Measurements from ENCODE around the gene HECTD3.

The HECTD3 gene

GRCh38 chr1:45010855-45011811, at the start of gene HECTD3:
Gene HECTD3 (minus strand): TSS chr1:45011324. CDS start chr1:45011257, 67 bp downstream.
- peak; percentile 61 for DNase-seq (ENCODE audit: low read depth)

- DNase-seq (ENCODE audit: low read depth): no peak
Measured at GRCh38 chr1:45059829-45060228, 48.7 kb upstream of the HECTD3 start.

- no peak for DNase-seq (ENCODE audit: low read depth)
Measured at GRCh38 chr1:45057542-45057941, 46.4 kb upstream of the HECTD3 start.

- no peak for DNase-seq (ENCODE audit: low read depth)
Measured at GRCh38 chr1:45051005-45051772, 40.1 kb upstream of the HECTD3 start.

GRCh38 chr1:45047032-45047431, 35.9 kb upstream of the HECTD3 start:
- no peak for DNase-seq (ENCODE audit: low read depth)

GRCh38 chr1:45044916-45045315, 33.8 kb upstream of the HECTD3 start:
- no peak for DNase-seq (ENCODE audit: low read depth)

GRCh38 chr1:45043094-45043493, 32.0 kb upstream of the HECTD3 start:
- DNase-seq (ENCODE audit: low read depth): no peak

- DNase-seq (ENCODE audit: low read depth): no peak
Measured at GRCh38 chr1:45040297-45040696, 29.2 kb upstream of the HECTD3 start.

GRCh38 chr1:45038661-45039364, 27.7 kb upstream of the HECTD3 start:
- DNase-seq (ENCODE audit: low read depth): no peak

GRCh38 chr1:45038240-45038639, 27.1 kb upstream of the HECTD3 start:
- DNase-seq (ENCODE audit: low read depth): no peak

- DNase-seq (ENCODE audit: low read depth): no peak
Measured at GRCh38 chr1:45037456-45037855, 26.3 kb upstream of the HECTD3 start.

- DNase-seq (ENCODE audit: low read depth): no peak
Measured at GRCh38 chr1:45035631-45036301, 24.6 kb upstream of the HECTD3 start.

GRCh38 chr1:45033356-45033755, 22.2 kb upstream of the HECTD3 start:
- no peak for DNase-seq (ENCODE audit: low read depth)

GRCh38 chr1:45032837-45033236, 21.7 kb upstream of the HECTD3 start:
- no peak for DNase-seq (ENCODE audit: low read depth)

GRCh38 chr1:45026446-45026845, 15.3 kb upstream of the HECTD3 start:
- no peak for DNase-seq (ENCODE audit: low read depth)

GRCh38 chr1:45023663-45024062, 12.5 kb upstream of the HECTD3 start:
- no peak for DNase-seq (ENCODE audit: low read depth)

GRCh38 chr1:45018599-45019230, 7.6 kb upstream of the HECTD3 start:
- DNase-seq (ENCODE audit: low read depth): peak; percentile 35

GRCh38 chr1:45016767-45017166, 5.6 kb upstream of the HECTD3 start:
- DNase-seq (ENCODE audit: low read depth): no peak

GRCh38 chr1:45016090-45016697, 5.1 kb upstream of the HECTD3 start:
- no peak for DNase-seq (ENCODE audit: low read depth)

GRCh38 chr1:45015683-45016082, 4.6 kb upstream of the HECTD3 start:
- no peak for DNase-seq (ENCODE audit: low read depth)
